IPS-20b (cell line): ENCODE data around the gene PHLDB2.

Source experiments
- H3K27ac ChIP-seq: one replicate; pipeline ENCODE4 v1.5.1; 2013; ENCODE audit warnings: low read length
- H3K27me3 ChIP-seq: 2 replicates; pipeline ENCODE4 v1.6.1; 2013; ENCODE audit warnings: mild to moderate bottlenecking, low read length, inconsistent platforms; ENCODE audit not compliant: insufficient read depth
- H3K36me3 ChIP-seq: 2 replicates; pipeline ENCODE4 v1.6.1; 2013; ENCODE audit warnings: low read depth, mild to moderate bottlenecking, inconsistent platforms, low read length, moderate library complexity; ENCODE audit not compliant: insufficient read depth
- H3K4me1 ChIP-seq: 2 replicates; pipeline ENCODE4 v1.6.1; 2013; ENCODE audit warnings: mild to moderate bottlenecking, control low read depth, inconsistent platforms, low read length, moderate library complexity; ENCODE audit not compliant: insufficient read depth
- H3K4me3 ChIP-seq: 2 replicates; pipeline ENCODE4 v1.5.1; 2013; ENCODE audit warnings: mild to moderate bottlenecking, low read length, inconsistent platforms
- H3K9ac ChIP-seq: 2 replicates; pipeline ENCODE4 v1.6.1; 2013; ENCODE audit warnings: low read depth, mild to moderate bottlenecking, inconsistent platforms, low read length, moderate library complexity
- H3K9me3 ChIP-seq: 2 replicates; pipeline ENCODE4 v1.6.1; 2013; ENCODE audit warnings: mild to moderate bottlenecking, low read depth, low read length, inconsistent platforms; ENCODE audit not compliant: insufficient read depth

PHLDB2 gene

DNA sequence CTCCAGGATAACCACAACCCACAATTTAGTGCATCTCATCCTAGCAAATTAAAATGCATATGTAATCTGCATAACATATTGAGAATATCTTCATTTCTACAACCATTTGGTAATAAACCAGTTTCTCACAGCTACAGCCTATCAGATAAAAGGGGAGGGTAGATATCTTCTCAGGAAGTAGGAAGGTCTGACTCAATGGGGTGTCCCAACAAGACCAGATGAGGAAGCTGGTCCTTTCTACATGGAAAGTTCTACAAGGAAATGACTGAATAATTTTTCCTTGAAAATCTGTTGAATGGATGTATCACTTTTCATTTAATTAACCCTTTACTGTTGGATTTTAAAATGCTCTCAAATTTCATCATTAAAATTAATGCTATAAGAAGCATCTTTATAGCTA lies 158.0 kb downstream of the PHLDB2 start:
- no peak overlapping the region for H3K4me3 ChIP-seq
- no peak overlapping the region for H3K9ac ChIP-seq
- no peaks in the 10 kb centered on the region for H3K9me3 ChIP-seq
- H3K4me1 ChIP-seq, result no peaks in the 10 kb centered on the region
- peaks cover 3% of the 10 kb centered on the region; the same call in 1 of the 2 replicates for H3K36me3 ChIP-seq
- no peak overlapping the region for H3K27ac ChIP-seq
- H3K27me3 ChIP-seq, result no peaks in the 10 kb centered on the region

GRCh38 chr3:112018712-112019111 lies 159.6 kb downstream of the PHLDB2 start:
- Histone ChIP-seq H3K27ac (no peak overlapping the region), H3K36me3 (peaks cover 3% of the 10 kb centered on the region; the same call in 1 of the 2 replicates), H3K9me3 (no peaks in the 10 kb centered on the region), H3K4me3 (no peak overlapping the region), H3K9ac (no peak overlapping the region), H3K4me1 (no peaks in the 10 kb centered on the region), H3K27me3 (no peaks in the 10 kb centered on the region)

DNA sequence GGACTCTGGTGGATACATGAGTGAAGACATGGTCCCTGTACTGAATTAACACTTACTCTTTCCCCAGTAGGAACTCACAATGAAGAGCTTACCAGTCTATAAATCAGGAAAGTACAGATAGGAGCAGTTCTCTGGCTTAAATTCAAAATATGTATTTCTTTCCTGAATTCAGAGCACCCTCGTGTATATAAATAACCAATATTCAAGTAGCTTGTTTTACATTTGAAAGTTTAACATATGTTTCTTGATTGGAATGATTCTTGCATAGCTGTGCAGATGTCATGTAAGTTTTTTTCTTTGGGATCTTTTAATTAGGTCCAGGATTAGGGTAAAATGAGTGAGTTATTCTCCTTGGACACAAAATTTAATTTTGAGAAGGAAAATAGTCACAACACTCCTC lies 160.7 kb downstream of the PHLDB2 start:
- H3K4me1 ChIP-seq, result no peaks in the 10 kb centered on the region
- H3K9me3 ChIP-seq, result no peaks in the 10 kb centered on the region
- H3K27ac ChIP-seq, result no peak overlapping the region
- no peak overlapping the region for H3K9ac ChIP-seq
- no peaks in the 10 kb centered on the region for H3K27me3 ChIP-seq
- no peak overlapping the region for H3K4me3 ChIP-seq
- no peaks in the 10 kb centered on the region for H3K36me3 ChIP-seq

- Histone ChIP-seq H3K4me3 (no peak overlapping the region), H3K27me3 (no peaks in the 10 kb centered on the region), H3K9me3 (no peaks in the 10 kb centered on the region), H3K4me1 (no peaks in the 10 kb centered on the region), H3K27ac (no peak overlapping the region), H3K9ac (no peak overlapping the region), H3K36me3 (no peaks in the 10 kb centered on the region)
Measured at GRCh38 chr3:112020674-112021085, 161.6 kb downstream of the PHLDB2 start.
